Loucy (cell line): ENCODE results near the gene SLC16A5.

Experiments
- CTCF ChIP-seq: fragments of 200-600 bp; sonication (generic); conservative IDR thresholded peaks from 2 replicates; pipeline ENCODE4 v1.5.1; 2014; ENCODE audit warnings: mild to moderate bottlenecking, antibody characterized with exemption, low read length
- EZH2phosphoT487 ChIP-seq: fragments of 200-600 bp; IDR thresholded peaks from 2 replicates; pipeline ENCODE4 v1.6.1; 2018; ENCODE audit warnings: antibody characterized with exemption, mild to moderate bottlenecking, moderate library complexity, borderline replicate concordance

GRCh38 chr17:75064867-75065561 lies 22.7 kb upstream of the SLC16A5 start:
- TF ChIP-seq CTCF = no peak
- TF ChIP-seq EZH2phosphoT487 = no peak
